Measurements from ENCODE around the gene AHCYL2. TPM values are rescaled to one million over a fixed set of nuclear protein-coding genes. Genes with fewer than 3 reads are reported as not detected.

The AHCYL2 gene
- total RNA-seq, 4 donors from 2014 or later: 8.7 to 17.3 (median 14.2) TPM

DNA sequence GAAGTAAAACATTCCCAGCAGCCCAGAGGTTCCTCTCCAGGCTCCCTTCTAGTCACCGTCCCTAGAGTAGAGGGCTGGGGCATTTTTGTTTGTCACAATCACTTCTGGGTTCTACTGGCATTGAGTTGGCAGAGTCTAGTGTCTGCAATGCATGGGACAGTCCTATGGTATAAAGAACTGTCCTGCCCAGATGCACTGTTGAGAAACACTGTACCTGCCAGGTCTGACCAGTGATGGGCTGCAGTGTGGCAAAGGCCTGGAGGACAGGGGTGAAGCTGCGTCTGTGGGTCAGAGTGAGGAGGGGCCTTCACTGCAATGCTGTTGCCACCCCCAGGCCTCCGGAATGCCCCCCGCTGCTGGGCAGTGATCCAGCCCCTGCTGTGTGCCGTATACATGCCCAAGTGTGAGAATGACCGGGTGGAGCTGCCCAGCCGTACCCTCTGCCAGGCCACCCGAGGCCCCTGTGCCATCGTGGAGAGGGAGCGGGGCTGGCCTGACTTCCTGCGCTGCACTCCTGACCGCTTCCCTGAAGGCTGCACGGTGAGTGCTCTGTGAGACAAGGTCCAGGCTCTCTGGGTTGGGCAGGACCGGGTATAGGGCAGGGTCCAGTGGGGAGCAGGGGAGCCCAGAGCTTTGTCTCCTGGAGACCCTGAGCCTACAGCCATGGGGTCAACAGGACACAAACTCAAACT, 21.6 kb upstream of the AHCYL2 start:
- WGBS, 2 donors (ENCODE audit: low coverage in 1 of 2): 20% methylated on average over 1 of the region's 14 CpGs; no CpG with 5 or more reads in 1 of the 2 donors
- no peak overlapping the region for H3K4me3 ChIP-seq
- no peaks in the 10 kb centered on the region for H3K4me1 ChIP-seq
- no peak for ATAC-seq
- TF ChIP-seq EP300 (IDR thresholded peaks at IDR 0.05): no peak
- TF ChIP-seq, protein P1, sequence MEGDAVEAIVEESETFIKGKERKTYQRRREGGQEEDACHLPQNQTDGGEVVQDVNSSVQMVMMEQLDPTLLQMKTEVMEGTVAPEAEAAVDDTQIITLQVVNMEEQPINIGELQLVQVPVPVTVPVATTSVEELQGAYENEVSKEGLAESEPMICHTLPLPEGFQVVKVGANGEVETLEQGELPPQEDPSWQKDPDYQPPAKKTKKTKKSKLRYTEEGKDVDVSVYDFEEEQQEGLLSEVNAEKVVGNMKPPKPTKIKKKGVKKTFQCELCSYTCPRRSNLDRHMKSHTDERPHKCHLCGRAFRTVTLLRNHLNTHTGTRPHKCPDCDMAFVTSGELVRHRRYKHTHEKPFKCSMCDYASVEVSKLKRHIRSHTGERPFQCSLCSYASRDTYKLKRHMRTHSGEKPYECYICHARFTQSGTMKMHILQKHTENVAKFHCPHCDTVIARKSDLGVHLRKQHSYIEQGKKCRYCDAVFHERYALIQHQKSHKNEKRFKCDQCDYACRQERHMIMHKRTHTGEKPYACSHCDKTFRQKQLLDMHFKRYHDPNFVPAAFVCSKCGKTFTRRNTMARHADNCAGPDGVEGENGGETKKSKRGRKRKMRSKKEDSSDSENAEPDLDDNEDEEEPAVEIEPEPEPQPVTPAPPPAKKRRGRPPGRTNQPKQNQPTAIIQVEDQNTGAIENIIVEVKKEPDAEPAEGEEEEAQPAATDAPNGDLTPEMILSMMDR (IDR thresholded peaks at IDR 0.05): no peak
- no peaks in the 10 kb centered on the region for H3K9me3 ChIP-seq
- H3K27me3 ChIP-seq: no peaks in the 10 kb centered on the region
- no peak overlapping the region for H3K27ac ChIP-seq
- peaks cover 0 to 31% of the 10 kb centered on the region in 2 donors for H3K36me3 ChIP-seq

DNA sequence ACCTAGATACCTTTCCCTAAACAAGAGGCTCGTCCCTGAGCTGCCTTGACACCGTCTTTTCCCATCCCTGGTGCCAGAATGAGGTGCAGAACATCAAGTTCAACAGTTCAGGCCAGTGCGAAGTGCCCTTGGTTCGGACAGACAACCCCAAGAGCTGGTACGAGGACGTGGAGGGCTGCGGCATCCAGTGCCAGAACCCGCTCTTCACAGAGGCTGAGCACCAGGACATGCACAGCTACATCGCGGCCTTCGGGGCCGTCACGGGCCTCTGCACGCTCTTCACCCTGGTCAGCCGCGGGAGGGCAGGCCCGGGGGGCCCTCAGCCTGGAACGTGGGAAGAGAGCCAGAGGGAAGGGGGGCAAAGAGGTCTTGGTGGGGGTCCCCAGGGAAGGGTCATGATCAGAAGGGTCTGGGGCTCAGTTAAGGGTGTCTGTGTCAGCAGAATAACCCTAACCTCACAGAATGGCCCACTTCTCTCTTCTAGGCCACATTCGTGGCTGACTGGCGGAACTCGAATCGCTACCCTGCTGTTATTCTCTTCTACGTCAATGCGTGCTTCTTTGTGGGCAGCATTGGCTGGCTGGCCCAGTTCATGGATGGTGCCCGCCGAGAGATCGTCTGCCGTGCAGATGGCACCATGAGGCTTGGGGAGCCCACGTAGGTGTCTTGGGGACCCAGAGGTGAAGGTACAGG, 19.6 kb upstream of the AHCYL2 start:
- no peak for ATAC-seq
- Histone ChIP-seq H3K27ac (no peak overlapping the region), H3K4me1 (peaks cover 0 to 2% (median 0%) of the 10 kb centered on the region in 3 donors), H3K36me3 (peaks cover 0 to 47% of the 10 kb centered on the region in 2 donors), H3K9me3 (no peaks in the 10 kb centered on the region), H3K27me3 (no peaks in the 10 kb centered on the region), H3K4me3 (no peak overlapping the region)
- TF ChIP-seq POLR2A (IDR thresholded peaks at IDR 0.05) (no peak), EP300 (IDR thresholded peaks at IDR 0.05) (no peak), POLR2AphosphoS5 (IDR thresholded peaks at IDR 0.05) (no peak)
- TF ChIP-seq, protein P1 (IDR thresholded peaks at IDR 0.05): no peak
- 77 to 96% methylated on average over 5 to 9 of the region's 29 CpGs for WGBS, 2 donors (ENCODE audit: low coverage in 1 of 2)

GRCh38 chr7:129205987-129206785, 18.6 kb upstream of the AHCYL2 start:
- Histone ChIP-seq H3K27ac (no peak overlapping the region), H3K4me1 (peaks cover 0 to 8% (median 0%) of the 10 kb centered on the region in 3 donors), H3K4me3 (no peak overlapping the region), H3K36me3 (peaks cover 0 to 50% of the 10 kb centered on the region in 2 donors), H3K9me3 (no peaks in the 10 kb centered on the region), H3K27me3 (no peaks in the 10 kb centered on the region)
- TF ChIP-seq POLR2A (IDR thresholded peaks at IDR 0.05) (no peak), POLR2AphosphoS5 (IDR thresholded peaks at IDR 0.05) (no peak), EP300 (IDR thresholded peaks at IDR 0.05) (no peak)
- TF ChIP-seq, protein P1 (IDR thresholded peaks at IDR 0.05): no peak
- WGBS, 2 donors (ENCODE audit: low coverage in 1 of 2): 87 to 93% methylated on average over 3 of the region's 18 CpGs
- ATAC-seq: peak; percentile 10

- Histone ChIP-seq H3K4me3 (no peak overlapping the region), H3K36me3 (peaks cover 0 to 71% of the 10 kb centered on the region in 2 donors), H3K27ac (no peak overlapping the region), H3K9me3 (no peaks in the 10 kb centered on the region), H3K27me3 (no peaks in the 10 kb centered on the region), H3K4me1 (peaks cover 0 to 8% (median 0%) of the 10 kb centered on the region in 3 donors)
- ATAC-seq: no peak
- no peak for TF ChIP-seq POLR2A (IDR thresholded peaks at IDR 0.05)
- no peak for TF ChIP-seq POLR2AphosphoS5 (IDR thresholded peaks at IDR 0.05)
- no peak for TF ChIP-seq EP300 (IDR thresholded peaks at IDR 0.05)
- TF ChIP-seq, protein P1 (IDR thresholded peaks at IDR 0.05): no peak
- 100% methylated on average over 1 of the region's 9 CpGs; no CpG with 5 or more reads in 1 of the 2 donors for WGBS, 2 donors (ENCODE audit: low coverage in 1 of 2)
Measured at GRCh38 chr7:129208667-129209066, 16.2 kb upstream of the AHCYL2 start.

Data from gastroesophageal sphincter (tissue), 4 donors.